Thyroid gland (tissue), 4 donors: ENCODE measurements around the gene KLF13.

Experiments
- CTCF ChIP-seq, 6 experiments: fragments of 200-600 bp in 3 of 6; fragments of 450-650 bp in 3 of 6; sonication (generic) in 3 of 6; IDR thresholded peaks; one replicate each; pipeline ENCODE4 v1.5.1; 2016 to 2019; ENCODE audit warnings: antibody characterized with exemption in 6 of 6, mild to moderate bottlenecking in 2 of 6, inconsistent platforms in 1 of 6, moderate library complexity in 1 of 6
- POLR2A ChIP-seq, 2 donors: fragments of 450-650 bp; IDR thresholded peaks; one replicate each; pipeline ENCODE4 v1.6.1; 2017; ENCODE audit warnings: antibody characterized with exemption in 2 of 2, mild to moderate bottlenecking in 2 of 2, moderate library complexity in 1 of 2

GRCh38 chr15:31392761-31393401, 66.2 kb downstream of the KLF13 start:
- no peak for TF ChIP-seq CTCF (IDR thresholded peaks at IDR 0.05)
- no peak for TF ChIP-seq POLR2A (IDR thresholded peaks at IDR 0.05)
